Superior temporal gyrus (tissue), 1 donor: ENCODE measurements around the gene KCTD2.
"Not testable (repeated sequence)": the region's sequence is repeated elsewhere in the genome, so short reads cannot be mapped to it uniquely, and the experiment has no call there.

ENCODE experiments used
- DNase-seq: peaks from one replicate; pipeline ENCODE4 v3.0.0-alpha.2; 2016; ENCODE audit errors: extremely low spot score

Gene KCTD2

DNA sequence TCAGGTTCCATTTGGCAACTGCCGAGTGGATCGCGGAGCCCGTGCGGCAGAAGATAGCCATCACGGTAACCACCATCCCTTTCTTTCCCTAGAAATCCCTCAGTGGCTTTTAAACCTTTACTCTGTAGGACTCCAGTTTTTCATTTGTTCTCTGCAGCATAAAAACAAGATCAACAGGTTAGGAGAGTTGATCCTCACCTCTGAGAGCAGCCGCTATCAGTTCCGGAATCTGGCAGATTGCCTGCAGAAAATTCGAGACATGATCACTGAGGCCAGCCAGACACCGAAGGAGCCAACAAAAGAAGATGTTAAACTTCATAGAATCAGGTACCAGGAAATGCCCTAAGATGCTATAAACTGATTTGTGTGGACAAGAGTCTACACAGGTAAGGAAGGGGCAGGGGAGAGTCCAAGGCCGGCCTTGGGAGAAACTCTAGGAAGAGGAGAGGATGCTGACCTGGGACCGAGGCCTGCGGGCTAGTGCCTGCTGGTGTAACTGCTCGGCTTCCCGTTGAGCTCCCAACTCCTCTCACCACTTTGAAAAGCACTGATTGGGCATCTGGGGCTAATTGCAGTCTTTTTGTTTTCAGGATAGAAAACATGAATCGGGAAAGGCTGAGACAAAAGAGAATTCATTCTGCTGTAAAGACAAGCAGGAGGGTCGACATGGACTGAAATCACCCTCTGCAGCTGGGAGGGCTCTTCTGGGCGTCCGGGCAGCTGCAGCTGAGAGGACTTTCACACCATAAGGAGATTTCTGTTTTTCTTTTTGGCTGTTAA lies 26.5 kb upstream of the KCTD2 start:
- peak; percentile 73 for DNase-seq

DNA sequence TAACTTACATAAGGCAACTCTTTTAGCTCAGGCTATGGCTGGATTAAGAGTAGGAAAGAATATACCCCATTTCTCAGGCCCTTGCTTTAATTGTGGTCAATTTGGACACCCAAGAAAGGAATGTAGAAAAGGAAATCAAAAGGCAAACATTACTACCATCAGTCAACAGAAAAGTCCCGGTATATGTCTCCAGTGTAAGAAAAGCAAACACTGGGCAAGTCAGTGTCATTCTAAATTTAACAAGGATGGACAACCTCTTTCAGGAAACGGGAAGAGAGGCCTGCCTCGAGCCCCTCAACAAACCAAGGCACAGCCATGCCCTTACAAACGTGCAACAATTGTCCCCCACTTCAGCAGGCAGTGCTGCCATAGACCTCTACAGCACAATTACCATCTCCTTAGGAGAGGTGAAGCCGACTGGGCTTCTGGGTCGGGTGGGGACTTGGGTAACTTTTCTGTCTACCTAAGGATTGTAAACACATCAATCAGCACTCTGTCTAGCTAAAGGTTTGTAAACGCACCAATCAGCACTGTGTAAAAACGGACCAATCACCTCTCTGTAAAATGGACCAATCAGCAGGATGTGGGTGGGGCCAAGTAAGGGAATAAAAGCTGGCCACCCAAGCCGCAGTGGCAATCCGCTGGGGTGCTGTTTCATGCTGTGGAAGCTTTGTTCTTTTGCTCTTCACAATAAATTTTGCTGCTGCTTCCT lies 22.2 kb upstream of the KCTD2 start:
- DNase-seq = no peak

DNA sequence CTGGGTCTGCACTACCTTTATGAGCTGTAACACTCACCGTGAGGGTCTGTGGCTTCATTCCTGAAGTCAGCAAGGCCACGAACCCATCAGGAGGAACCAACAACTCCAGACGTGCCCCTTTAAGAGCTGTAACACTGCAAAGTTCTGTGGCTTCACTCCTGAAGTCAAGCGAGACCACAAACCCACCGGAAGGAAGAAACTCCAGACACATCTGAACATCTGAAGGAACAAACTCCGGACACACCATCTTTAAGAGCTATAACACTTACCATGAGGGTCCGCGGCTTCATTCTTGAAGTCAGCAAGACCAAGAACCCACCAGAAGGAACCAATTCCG lies 21.7 kb upstream of the KCTD2 start:
- not testable (repeated sequence) for DNase-seq

DNA sequence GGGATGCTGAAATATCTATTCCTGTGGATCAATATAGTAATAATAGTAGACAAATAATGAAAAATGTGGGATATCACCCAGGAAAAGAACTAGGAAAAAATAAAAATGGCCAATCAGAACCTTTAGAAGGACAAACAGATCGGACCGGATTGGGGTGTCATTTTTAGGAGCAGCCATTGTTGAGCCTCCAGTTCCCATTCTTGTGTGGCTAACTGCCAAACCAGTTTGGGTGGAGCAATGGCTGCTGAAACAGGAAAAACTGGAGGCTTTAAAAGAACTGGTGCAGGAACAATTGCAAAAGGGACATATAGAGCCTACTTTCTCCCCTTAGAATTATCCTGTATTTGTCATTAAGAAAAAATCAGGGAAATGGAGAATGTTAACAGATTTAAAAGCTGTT lies 20.4 kb upstream of the KCTD2 start:
- DNase-seq = not testable (repeated sequence)

DNA sequence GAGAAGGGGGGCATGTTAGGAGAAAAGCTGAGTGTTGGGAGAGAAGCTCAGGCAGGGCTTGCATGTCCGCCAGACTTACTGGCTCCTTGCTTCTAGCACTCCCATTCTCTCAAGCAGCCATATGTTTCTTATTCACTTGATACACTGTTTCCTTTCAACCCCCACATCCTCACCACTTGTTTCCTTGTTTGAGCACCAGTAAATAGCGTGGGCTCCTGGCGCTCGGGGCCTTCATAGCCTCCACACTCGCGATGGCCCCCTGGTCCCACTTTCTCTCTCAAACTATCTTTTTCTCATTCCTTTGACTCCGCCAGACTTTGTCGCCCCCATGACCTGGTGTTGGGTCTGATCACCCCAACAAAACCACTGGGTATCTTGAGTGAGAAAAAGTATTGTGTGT lies 16.9 kb upstream of the KCTD2 start:
- no peak for DNase-seq

DNA sequence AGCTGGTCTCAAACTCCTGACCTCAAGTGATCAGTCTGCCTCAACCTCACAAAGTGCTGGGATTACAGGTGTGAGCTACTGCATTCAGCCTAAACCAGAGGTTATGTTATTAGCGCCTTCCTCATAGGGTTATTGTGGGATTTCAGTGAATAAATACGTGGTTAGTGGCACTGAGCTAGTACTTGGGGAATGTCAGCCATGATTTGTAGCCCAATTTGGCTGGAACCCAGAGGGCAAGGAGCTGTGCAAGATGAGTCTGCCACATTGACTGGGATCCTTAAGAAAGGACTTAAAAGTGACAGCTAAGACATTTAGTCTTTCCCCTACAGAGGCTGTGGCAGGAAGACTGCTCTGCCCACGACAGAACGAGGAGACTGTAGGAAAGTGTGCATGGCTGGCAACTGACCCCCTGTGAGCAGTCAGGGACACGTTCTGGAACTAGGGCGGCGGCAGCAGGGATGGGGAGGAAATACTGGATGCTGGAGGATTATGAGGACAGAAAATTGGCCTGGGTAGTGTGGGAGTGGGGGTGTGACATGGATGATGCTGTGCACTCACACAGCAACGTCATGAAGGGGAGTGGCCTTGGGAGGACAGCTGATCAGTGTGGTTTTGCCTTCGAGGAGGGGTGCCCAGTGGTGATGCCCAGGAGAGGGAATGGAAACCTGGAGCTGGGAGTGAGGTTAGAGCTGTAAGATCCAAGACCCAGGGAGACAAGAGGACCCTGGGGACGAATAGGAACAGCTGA lies 14.9 kb upstream of the KCTD2 start:
- DNase-seq = peak; percentile 95

DNA sequence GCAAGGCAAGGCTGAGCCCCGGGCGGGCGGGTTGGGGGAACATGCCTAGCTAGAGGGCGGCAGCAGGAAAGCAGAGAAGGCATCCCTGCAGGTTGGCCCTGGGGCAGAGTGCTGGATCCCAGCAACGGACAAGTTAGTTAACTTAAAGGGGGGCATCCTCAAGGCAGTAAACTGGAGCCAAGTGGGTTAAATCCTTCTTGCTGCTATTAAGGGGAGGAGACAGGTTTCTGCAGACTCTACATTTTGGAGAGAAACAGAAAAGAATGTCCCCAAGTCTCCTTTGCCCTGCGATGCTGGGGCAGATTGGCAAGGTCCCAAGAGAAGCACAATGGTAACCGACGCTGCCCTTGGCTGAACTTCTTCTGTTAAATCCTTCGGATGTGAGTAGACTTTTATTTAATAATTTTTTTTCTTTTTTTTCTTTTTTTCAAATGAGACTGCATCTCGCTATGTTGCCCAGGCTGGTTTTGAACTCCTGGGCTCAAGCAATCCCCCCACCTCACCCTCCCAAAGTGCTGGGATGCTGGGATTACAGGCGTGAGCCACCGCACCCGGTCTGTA lies 14.2 kb upstream of the KCTD2 start:
- peak; percentile 59 for DNase-seq

DNA sequence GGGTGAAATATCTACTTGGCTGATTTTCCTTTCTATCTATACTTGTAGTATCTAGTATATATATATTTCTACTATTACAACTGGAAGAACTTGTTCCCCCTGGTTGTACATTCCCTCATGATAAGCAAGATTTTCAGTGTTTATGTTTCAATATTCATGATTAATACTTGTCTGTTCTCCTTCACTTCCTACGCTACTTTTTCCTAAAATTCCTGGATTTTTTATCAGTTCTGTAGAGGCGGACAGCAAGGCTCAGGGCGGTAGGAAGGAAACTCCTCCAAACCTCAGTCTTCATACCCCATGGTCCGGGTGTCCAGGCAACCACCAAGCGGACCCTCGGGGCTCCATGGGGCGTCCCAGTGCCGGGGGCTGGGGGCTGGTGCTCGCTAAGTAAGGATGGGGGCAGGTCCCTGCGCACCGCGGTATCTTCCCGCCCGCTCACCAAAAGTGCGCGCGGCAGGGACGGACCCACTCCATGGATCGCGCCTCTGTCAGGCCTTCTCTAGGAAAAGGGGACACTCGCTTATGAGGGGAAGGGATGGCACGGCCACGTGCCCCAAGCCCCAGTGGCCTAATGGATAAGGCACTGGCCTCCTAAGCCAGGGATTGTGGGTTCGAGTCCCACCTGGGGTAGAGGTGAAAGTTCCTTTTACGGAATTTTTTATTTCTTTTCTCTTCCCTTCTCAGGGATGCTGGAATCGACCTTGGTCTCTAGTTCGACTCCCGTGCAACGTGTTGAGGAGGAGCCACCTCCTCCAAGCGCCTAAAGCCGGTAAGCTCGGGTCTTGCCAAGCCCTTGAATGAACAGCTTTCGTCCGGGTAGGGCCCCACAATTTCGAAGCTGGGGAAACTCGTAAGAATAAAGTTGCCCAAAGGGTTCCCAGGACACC lies 13.4 kb upstream of the KCTD2 start:
- DNase-seq = peak; percentile 98

DNA sequence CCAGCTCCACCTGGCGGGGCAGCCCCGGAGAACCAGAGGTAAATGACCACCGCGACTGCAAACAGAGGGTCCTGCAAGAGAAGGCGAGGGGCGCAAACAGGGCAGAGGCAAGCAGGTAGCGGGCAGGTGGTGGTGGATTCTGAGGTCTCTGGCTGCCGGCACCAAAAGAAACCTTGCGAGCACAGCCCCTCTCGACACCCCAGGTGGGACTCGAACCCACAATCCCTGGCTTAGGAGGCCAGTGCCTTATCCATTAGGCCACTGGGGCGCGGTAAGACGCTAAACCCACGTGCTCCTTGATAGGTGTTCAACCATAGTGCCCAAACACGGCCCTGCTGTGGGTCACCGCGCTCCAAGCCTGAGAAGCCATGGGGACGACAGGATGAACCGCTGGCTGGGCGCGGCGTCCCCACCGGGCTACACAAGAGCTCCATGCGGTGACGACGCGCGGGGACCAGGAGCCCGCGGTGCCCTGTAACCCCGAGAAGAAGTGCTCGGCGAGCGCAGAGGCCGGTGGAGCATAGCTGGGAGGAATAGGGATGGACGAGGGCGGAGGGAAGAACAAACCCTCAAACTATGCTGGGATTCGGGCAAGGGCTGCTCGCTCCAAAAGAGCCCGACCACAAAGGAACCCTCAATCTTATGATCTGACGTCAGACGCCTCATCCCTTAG lies 12.7 kb upstream of the KCTD2 start:
- DNase-seq = peak; percentile 93

DNA sequence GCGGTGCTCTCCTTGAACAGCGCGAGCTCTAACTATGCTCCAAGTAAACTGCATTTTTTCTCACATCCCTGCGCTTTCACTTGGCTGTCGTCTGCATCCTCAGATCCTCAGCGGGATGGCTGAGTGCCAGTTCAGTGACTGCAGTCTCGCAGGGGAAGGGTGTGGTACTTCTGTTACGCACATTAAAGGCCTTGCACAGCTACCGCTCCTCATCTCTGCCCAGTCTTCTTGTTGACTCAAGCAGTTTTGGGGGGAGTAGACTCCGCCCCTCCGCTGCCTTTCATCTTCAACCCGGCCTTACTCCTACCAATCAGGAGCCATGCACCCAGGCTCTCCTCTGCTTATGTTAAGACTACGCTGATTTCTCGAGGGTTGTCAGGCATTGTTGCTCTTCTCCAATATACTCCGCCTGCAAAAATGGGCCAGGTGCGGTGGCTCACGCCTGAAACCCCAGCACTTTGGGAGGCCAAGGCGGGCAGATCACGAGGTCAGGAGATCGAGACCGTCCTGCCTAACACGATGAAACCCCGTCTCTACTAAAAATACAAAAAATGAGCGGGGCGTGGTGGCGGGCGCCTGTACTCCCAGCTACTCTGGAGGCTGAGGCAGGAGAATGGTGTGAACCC lies 10.3 kb upstream of the KCTD2 start:
- DNase-seq = peak; percentile 53

DNA sequence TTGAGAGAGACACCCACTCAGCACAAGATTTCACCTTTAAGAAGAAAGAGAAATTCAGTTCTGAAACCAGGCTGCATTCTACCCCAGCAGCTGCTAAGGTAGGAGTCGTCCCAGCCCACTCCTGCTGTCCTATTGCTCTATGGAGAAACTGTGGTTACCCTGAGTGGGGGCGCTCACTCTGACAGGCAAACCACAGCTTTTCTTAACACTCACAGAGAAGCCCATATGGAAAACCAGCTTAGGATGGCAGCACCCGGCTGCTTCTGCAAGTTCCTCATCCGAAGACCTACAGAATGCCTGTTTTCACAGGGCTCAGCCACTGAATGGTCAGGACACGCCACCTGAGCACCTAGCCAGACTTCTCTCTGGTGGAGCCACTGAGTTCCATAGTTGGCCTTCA lies 7.8 kb upstream of the KCTD2 start:
- DNase-seq = no peak

DNA sequence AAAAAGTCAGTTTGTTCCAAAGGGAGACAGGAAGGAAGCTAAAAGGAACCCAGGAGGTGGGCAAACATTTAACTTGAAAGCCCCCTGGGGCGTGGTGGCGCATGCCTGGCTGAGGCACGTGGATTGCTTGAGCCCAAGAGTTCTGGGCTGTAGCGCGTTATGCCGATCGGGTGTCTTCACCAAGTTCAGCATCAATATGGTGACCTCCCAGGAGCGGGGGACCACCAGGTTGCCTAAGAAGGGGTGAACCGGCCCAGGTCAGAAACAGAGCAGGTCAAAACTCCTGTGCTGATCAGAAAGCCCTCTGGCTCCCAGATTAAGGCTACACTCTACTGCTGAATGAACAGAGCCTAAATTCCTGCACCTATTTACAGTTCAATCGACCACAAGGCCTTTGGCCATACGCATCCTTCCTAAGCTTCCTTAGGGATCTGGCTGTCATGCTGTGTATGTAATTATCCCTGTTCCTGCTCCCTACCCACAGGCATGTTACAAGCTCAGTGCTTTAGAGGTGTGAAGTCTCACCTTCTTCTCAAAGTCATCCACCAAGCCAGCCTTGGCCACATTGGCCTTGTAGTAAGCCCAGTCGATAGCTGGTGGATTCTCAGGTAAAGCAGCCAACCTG lies 5.3 kb upstream of the KCTD2 start:
- no peak for DNase-seq

DNA sequence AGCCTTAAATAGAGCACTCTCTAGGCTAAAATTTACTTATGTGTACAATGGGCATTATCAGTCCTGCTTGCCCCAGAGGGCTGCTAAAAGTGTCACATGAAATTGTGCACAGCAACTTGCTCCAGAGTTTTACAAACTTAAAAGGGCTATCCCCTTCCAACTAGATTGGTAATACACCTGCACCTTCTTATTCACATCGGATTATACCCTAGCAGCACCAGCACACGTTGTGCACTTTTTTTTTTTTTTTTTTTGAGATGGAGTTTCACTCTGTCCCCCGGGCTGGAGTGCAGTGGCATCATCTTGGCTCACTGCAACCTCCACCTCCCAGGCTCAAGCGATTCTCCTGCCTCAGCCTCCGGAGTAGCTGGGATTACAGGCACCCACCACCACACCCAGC lies 3.2 kb upstream of the KCTD2 start:
- not testable (repeated sequence) for DNase-seq

DNA sequence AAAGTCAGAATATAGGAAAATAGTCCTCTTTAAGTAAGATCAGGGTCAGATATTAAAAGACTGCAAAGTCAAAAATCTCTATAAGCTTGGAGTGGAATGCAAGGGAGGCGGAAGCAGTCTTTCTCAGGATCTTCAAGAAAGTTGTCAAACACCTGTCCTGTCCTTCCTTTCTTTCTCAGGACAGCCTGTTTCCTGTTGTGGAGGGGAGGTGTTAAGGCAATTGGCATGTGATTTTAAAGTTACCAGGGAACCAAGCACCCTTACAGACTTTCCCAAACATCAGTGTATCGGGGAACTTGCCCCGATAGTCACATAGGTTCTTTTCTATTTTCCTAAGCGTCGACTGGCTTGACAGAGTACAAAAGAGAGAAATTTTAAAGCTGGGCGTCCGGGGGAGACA lies 2.3 kb upstream of the KCTD2 start:
- no peak for DNase-seq

DNA sequence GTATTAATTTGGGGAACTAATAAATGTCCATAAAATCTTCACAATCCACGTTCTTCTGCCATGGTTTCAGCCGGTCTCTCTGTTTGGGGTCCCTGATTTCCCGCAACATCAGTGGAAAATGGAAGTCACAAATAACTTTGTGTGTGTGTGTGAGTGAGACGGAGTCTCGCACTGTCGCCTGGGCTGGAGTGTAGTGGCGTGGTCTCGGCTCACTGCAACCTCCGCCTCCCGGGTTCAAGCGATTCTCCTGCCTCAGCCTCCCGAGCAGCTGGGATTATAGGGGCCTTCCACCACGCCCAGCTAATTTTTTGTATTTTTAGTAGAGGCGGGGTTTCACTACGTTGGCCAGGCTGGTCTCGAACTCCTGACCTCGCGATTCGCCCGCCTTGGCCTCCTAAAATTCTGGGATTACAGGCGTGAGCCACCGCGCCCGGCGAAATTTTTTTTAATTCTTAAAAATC lies 1.0 kb upstream of the KCTD2 start:
- not testable (repeated sequence) for DNase-seq

DNA sequence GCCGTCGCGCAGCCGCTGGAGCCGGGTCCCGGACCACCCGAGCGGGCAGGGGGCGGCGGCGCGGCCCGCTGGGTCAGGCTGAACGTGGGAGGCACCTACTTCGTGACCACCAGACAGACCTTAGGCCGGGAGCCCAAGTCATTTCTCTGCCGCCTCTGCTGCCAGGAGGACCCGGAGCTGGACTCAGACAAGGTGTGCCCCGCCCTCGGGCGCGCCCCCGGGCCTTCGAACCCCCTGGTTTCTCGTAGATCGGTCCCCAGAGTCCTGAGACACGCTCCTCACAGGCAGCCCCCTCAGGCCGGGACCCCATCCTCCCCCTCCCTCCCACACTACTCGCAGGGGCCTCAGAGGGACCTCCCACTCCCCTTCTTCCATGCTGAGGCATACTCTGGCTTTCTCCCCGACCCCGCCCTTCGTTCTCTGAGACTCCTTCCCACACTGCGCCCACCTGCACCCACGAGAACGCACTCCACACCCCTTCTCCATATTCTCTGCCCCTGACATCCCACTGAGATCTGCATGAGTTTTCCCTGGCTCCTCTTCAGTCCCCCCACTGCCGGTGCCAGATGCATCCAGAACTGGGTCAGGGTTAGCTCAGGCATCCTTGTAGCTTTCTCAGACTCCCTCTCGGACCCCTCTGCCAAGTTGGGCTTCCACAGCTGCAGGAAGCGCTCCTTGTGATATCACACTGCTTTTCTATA lies 523 bp downstream of the KCTD2 start:
- DNase-seq = no peak

DNA sequence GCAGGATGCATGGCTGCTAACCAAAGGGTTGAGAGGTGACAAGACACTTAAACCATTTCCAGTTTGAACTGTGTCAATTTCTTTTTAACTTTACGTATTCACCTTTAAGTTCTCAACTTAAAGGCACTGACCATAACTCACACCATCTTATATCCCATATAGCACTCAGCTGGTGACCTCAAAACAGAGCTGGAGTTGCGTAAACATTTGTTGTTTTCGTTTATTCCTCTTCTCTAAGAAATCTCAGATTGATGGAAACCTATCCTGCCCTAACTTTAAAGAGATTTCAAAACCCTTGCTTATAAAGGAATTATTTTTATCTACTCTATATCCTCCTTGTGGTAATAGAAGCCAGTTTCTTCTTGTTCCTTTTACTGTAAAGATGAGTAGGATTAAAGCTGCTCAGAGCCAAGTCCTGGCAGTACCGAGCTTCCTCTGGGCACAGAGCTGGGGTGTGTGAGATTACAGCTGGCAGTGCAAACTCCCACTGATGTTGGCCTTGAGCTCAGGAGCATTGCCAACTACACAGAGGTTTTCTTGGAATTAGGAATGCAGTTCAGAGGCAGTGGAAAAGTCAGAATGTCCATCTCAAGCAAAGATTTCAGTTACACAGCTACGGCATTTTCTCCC lies 1.3 kb downstream of the KCTD2 start:
- DNase-seq = peak; percentile 55

DNA sequence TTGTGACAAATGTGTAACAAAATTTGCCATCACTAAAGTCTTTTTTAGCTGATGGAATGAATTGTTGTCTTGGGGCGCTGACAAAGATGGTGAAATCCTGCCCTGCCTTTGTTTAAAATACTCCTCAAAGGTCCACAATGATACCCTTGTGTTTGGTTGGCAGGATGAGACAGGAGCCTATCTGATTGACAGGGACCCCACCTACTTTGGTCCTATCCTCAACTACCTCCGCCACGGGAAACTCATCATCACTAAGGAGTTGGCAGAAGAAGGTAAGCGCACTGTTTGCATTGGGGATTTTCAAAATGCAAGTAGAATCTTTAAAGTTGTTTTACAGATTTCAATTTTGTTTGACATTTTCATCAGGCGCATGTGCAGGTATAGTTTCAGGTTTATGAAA lies 2.0 kb downstream of the KCTD2 start:
- DNase-seq = no peak

DNA sequence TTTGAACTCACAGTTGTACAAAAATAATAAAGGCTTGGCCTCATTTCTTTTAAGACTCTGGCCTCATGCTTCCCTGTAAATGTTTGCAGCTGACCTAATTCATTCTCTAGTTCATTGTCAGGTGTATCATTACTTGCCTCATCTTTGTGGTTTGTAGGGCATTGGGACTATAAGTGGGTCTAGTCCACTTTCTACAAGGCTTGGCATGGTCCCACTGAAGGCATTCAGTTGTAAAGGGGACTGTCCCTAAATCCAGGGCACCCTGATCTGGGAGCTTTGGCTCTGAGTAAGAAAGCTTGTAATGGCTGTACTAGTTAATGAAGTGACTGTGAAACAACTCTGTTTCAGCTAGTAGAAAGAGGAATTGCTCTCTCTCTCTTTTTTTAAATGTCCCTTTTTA lies 2.7 kb downstream of the KCTD2 start:
- DNase-seq = no peak
